GM18861 (cell line): ENCODE results near the gene DPYSL4.
"Not testable (repeated sequence)": the region's sequence is repeated elsewhere in the genome, so short reads cannot be mapped to it uniquely, and the experiment has no call there.

Experiments used
- ATAC-seq: cut with Tn5 transposase; IDR thresholded peaks from one replicate; pipeline ENCODE4 v1.9.1; 2021; ENCODE audit not compliant: unreplicated experiment

DPYSL4 gene

GRCh38 chr10:132149271-132149670 is 37.5 kb upstream of the DPYSL4 start:
- ATAC-seq = no peak

DNA sequence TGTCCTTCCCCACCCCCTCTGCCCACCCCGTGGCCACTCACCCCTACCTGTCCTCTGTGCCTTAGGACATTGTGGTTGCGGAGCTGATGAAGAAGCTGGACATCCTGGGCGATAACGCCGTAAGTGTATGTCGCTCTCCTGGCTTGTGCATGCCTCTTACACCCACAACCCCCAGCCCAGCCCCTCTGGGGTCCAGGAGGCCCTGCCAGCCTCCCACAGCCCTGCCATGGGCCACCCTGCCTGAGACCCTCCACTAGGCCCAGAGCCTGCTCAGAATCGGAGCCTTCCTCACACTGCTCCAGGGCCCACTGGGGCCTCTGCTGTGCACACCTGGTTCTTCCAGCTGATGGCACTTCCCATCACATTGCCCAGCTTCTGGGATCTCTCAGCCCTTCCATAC is 36.8 kb upstream of the DPYSL4 start:
- no peak for ATAC-seq

DNA sequence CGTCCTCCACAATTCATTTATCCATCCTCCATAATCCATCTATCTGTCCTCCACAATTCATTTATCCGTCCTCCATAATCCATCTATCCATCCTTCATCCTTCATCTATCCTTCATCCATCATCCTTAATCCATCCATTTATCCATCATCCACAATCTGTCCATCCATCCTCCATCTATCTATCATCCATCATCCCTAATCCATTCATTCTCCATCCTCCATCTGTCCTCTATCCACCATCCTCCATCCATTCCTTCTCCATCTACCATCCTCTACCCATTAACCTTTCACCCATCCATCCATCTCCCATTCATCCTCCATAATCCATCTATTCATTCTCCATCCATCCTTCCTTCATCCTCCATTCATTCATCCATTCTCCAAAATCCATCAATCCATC is 36.0 kb upstream of the DPYSL4 start:
- ATAC-seq = no peak

DNA sequence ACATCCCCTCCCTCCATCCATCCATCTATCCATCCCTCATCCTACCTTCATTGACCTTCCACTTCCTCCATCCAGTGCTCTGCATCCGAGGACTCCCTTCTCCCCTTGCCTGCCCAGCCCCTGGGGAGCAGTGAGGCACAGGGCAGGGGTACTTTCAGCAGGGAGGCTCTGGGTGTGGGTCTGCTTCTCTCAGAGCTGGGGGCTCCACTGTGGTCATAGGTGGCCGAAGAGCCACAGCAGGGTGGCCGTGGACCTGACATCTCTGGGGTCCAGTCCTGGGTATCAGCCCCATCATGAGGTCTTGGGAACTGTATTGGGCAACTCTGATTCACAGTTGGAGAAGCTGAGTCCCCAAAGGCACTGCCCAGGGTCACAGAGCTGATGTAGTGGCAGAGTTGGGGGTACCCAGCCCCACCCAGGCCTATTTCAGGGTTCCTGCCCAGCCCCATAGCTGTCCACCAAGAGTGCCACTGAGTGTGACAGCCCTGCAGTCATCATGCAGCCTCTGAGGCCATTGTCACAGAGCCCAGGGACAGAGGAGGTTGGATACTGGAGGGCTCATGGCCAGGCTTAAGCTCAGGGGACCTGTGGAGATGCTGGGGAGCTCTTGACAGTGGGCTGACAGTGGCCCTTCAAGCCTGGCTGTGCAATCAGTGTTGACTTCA is 35.3 kb upstream of the DPYSL4 start:
- ATAC-seq = no peak

DNA sequence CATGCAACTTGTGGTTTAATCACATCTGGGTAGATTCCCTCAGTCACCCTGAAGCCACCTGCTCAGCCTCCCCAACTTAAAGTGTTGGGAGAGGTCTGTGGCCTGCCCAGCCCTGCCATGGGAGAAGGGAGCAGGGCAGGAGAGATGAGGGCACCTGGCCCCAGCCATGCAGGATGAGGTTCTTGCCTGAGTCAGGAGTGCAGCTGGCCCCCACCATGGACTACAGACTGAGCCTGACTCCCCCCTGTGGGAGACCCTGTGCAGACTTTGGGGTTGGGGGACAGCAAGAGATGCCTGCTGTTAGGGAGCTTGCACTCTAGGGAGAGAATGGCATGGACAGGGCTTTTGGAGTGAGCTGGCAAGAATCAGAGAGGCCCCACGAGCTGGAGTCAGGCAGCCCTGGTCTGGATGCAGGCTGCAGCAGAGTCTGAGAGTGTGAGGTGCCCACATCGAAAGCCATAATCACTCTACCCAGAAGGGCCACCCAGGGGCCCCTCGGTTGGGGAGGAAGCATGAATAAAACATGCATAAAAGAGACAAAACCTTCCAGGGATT is 34.7 kb upstream of the DPYSL4 start:
- no peak for ATAC-seq

DNA sequence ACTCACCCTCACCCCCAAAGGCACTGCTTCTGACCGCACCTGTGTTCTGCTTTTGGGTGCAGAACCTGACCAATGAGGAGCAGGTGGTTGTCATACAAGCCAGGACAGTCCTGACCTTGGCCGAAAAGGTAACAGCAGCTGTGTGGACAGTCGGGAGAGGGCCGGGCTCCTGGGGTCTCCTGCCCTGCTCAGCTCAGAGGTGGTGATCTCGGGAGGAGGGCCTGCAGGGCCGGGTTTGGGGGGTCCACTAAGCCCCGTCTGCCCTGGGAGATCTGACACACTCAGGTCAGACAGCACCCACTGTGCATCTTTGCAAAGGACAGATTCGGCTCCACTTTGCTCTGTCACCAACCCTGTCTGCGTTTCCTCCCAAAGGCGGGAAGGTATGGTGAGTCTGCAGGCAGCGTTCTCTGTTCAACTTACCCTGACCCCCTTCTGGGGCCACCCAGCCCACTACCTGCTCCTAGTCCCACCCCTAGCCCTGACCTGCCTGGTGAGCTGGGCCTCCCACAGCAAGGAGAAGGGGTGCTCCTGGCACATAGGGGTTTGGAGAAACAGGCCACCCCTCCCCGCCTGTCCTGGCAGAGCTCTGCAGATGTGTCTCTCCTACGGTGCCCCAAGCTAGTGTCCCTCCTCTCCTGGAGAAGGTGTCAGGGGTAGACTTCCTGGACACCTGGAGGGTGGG is 33.7 kb upstream of the DPYSL4 start:
- no peak for ATAC-seq

DNA sequence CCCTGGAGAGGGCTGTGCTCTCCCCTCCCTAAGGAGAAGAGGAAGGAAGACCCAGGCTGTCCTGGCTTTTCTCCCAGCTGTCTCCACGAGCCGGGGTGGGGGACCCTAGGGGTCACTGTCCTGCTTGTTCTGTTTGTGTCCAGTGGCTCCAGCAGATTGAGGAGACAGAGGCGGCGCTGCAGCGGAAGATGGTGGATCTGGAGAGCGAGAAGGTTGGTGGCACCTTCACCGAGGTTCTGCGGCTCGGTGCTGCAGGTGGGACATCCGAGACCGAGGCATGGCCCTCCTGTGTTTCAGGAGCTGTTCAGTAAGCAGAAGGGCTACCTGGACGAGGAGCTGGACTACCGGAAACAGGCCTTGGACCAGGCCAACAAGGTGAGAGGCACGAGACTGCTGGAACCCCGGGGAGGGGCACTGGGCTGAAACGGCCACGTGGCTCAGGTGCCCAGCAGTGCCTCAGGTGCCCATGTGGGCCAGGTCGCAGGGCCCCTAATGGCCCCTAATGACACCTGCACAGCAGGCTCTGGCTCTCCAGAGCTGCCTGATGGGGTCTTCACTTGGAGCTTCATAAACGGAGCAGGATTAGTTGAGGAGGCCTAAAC is 33.0 kb upstream of the DPYSL4 start:
- no peak for ATAC-seq

- ATAC-seq = no peak
These were observed 32.3 kb upstream of the DPYSL4 start for GRCh38 chr10:132154440-132154839.

DNA sequence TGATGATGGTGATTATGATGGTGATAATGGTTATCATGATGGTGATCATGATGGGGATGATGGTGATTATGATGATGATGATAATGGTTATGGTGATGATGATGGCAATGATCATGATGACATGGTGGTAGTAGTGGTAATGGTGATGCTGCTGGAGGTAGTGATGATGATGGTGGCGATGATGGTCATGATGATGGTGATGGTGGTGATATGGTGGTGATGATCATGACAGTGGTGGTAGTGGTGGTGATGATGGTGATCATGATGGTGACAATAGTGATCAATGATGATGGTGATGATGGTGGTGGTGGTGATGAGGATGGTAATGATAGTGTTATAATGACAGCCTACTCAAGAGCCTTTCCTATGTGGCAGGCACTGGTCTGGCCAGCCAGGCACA is 31.8 kb upstream of the DPYSL4 start:
- ATAC-seq = no peak

- no peak for ATAC-seq
These were observed 30.9 kb upstream of the DPYSL4 start for GRCh38 chr10:132155723-132156381.

DNA sequence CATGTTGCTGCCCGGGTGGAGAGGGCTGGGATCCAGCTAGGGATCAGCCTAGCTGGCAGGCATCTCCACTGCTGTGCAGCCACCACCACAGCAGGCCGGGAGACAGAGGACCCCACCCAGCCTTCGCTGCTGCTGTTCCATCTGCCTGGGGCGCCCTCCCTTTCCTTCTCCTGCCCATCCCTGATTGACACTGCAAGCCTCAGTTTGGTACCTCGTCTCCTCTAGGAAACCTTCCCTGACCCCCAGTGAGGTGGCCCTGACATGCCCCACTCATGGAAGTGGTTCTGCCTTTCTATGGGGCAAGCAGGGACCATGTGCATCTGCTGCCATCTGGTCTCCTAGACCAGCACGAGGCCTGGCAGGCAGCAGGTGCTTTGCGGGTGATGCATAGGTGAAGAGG is 30.4 kb upstream of the DPYSL4 start:
- no peak for ATAC-seq

DNA sequence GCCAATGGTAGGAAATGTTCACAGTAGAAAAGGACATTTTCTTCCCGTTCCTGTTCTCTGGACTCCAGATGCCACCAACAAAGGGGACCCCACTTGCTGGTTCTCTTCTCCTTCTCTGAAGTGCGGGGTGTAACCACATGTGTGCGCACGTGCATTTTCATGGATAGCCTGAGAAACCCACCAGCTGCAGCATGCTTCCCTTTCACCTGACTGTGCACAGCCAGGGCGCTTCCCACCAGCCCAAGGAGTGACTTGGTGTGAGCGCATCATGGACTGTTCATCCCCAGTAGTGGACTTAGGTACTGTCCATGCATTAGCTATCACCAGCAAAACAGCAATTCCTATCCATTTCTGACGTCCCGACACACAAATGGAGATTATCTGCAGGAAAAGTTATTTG is 29.6 kb upstream of the DPYSL4 start:
- ATAC-seq = no peak

DNA sequence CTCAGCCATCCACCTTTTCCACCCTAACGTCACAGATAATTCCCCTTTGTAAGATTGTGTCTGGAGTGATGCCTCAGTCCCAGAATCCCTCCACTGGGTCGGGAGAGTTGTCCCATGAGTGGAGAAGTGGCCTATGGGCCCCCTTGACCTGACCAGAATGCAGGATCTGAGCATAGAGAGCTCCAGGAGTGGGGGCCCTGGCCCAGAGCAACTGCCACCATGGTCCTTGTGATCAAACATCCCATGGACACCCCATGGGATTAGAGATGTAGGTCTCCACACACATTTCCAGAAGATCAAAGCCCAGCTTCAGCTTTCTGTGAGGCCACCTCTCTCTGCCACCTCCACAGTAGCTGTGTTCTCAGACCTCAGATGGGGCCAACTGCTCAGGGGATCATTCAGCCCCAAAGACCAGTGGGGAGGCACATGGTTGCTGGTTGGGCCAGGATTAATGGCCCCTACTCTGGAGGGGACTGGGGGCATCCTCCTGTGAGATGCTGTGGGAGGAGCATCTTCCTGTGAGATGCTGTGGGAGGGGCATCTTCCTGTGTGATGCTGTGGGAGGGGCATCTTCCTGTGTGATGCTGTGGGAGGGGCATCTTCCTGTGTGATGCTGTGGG is 28.5 kb upstream of the DPYSL4 start:
- no peak for ATAC-seq

GRCh38 chr10:132158823-132159222 is 27.9 kb upstream of the DPYSL4 start:
- no peak for ATAC-seq

DNA sequence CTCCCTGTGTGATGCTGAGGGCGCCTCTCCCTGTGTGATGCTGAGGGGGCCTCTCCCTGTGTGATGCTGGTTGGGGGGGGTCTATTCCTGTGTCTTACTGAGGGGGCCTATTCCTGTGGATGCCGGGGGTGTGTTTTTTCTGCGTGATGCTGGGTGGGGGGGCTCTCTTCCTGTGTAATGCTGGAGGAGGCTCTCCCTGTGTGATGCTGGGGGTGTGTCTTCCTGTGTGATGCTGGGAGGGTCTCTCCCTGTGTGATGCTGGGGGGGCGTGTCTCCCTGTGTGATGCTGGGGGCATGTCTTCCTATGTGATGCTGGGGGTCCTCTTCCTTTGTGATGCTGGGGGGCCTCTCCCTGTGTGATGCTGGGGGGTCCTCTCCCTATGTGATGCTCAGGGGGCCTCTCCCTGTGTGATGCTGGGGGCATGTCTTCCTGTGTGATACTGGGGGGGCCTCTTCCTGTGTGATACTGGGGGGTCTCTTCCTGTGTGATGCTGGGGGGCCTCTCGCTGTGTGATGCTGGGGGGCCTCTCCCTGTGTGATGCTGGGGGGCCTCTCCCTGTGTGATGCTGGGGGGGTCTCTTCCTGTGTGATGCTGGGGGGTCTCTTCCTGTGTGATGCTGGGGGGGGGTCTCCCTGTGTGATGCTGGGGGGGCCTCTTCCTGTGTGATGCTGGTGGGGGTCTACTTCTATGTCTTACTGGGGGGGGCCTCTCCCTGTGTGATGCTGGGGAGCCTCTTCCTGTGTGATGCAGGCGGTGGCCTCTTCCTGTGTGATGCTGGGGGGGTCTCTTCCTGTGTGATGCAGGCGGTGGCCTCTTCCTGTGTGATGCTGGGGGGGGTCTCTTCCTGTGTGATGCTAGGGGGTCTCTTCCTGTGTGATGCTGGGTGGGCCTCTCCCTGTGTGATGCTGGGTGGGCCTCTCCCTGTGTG is 27.2 kb upstream of the DPYSL4 start:
- ATAC-seq = not testable (repeated sequence)

GRCh38 chr10:132160231-132160630 is 26.5 kb upstream of the DPYSL4 start:
- not testable (repeated sequence) for ATAC-seq

GRCh38 chr10:132160834-132161622 is 25.7 kb upstream of the DPYSL4 start:
- ATAC-seq = not testable (repeated sequence)

DNA sequence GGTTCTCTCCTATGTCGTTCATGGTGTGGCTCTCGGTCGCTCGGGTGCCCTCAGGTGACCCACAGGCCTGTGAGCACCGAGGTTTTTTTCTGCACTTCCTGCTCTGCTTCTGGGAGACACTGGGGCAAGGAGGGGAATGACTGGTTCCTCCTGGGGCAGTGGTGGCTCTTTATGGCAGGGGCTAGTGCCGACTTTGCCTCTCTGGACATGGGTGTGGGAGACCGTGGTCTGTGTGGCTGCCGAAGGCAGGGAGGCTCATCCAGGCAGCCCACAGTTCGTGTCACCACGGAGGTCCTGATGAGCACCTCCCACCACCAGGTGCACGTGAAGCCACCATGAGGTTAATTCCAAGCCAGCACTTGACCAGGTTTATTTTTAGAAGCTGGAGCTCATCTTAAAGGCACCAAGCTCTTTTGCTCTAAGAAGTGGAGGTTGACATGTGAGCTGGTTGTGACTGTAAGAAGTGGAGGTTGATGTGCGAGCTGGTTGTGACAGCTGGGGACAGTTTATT is 24.7 kb upstream of the DPYSL4 start:
- no peak for ATAC-seq
